Breast epithelium (tissue), 3 donors: ENCODE results near the gene HUNK.

ENCODE experiments used
- CTCF ChIP-seq, 3 donors: fragments of 450-650 bp; IDR thresholded peaks; one replicate each; pipeline ENCODE4 v1.5.1; 2016 to 2017; ENCODE audit warnings: antibody characterized with exemption in 3 of 3, mild to moderate bottlenecking in 3 of 3, moderate library complexity in 3 of 3
- POLR2A ChIP-seq: fragments of 450-650 bp; IDR thresholded peaks from one replicate; pipeline ENCODE4 v1.6.1; 2016; ENCODE audit warnings: antibody characterized with exemption, mild to moderate bottlenecking, moderate library complexity
- POLR2AphosphoS5 ChIP-seq, 3 donors: sonication (generic); formaldehyde crosslinking; IDR thresholded peaks; one replicate each; pipeline ENCODE4 v1.6.1; 2017; ENCODE audit warnings: antibody characterized with exemption in 3 of 3

- TF ChIP-seq CTCF (IDR thresholded peaks at IDR 0.05) = no peak
- TF ChIP-seq POLR2AphosphoS5 (IDR thresholded peaks at IDR 0.05) = no peak
- TF ChIP-seq POLR2A = no peak
Measured at GRCh38 chr21:31895077-31895835, 22.4 kb downstream of the HUNK start.
